DLD1 (cell line): ENCODE data around the gene PRICKLE2.
"Not testable (repeated sequence)": the region's sequence is repeated elsewhere in the genome, so short reads cannot be mapped to it uniquely, and the experiment has no call there.

ENCODE experiments used
- in situ Hi-C: cut with HindIII; loops from 2 replicates; pipeline ENCODE4 v1.10.0; 2017; ENCODE audit warnings: low sequenced_read_pairs

PRICKLE2 gene

DNA sequence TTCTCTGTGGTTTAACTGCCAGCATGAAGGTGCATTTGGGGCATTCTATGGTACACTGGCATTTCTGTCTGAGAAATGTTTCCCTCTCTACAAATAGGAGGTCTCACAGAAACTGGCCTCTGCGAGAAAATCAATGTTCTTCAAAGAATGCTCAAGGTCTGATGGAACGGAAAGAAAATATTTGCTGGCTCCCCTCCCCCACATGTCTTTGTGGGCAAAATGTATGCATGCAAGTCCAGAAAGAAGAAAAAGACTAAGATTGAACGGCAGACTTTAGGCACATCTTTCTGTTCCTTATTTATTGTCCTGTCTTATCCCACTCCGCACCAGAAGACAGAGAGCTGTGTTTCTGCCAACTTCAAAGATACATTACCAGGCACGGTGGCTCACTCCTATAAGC is 118.1 kb downstream of the PRICKLE2 start:
- in situ Hi-C loops = no loop called here

DNA sequence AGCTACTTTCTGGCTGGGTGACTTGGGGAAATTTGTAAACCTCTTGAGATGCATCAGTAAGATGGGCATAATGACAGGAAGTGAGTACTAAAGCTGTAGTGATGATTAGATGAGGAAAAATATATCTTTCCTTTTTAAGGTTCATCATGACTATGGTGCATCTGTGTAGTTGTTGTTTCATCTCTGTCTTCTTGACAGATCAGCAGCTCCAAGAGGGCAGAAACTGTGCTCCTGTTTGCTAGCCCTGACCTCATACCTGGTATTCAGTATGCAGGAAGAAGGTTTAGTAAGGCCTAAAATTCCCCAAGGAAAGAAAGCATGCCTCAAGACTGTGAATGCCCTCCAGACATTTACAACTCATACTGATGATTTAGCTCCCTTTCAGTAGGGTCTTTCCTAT is 119.5 kb downstream of the PRICKLE2 start:
- in situ Hi-C loops = no loop called here

DNA sequence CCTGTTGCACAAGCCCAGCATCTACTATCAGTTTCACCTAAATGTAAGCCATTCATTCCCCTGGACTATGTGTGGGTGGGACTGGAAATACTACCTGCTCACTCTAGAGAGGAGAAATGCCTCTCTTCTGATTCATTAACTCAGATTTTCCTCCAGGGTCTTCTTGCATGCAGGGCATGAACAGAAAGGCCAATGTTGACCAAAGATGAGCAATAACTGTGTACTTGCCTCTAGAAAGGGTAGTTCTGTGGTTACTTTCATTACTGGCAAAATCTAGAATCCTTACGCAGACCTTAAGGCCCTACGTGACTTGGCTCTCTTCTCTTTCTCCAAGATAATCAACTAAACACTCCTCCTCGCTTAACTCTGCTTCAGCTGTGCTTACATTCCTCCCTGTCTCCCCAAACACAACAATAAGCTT is 120.6 kb downstream of the PRICKLE2 start:
- in situ Hi-C loops = no loop called here

DNA sequence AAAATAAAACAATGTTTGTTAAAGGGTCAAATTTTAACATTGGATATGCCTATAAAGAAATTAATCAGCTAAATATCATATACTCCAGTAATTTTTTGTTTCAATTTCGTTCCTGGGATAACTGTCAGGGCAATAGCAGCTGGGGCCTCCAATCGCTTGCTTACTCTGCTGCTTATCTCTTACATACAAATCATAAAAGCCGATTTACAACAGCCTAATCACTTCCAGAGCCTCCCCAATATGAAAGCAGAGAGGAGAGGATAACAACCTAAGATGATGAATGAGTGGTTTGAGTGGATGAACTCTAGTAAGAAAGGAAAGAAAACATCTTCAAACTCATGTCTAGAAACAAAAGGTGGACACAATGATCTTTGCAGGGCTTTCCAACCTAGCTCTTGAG is 121.3 kb downstream of the PRICKLE2 start:
- in situ Hi-C loops = no loop called here

DNA sequence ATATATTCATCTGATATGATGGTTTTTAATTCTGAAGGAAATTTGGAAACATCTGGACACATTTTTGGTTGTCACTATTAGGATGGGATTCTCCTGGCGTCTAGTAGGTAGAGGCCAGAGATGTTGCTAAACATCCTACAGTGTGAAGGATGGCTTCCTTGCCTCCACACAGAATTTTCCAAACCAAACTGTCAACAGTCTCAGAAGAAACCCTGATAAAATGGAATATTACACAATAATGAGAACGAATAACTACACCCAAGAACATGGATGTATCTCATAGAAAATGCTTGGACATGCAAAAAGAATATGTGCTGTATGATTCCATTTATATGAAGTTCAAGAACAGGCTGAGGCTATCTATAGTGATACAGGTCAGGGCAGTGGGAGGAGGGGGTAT is 122.1 kb downstream of the PRICKLE2 start:
- in situ Hi-C loops = no loop called here

DNA sequence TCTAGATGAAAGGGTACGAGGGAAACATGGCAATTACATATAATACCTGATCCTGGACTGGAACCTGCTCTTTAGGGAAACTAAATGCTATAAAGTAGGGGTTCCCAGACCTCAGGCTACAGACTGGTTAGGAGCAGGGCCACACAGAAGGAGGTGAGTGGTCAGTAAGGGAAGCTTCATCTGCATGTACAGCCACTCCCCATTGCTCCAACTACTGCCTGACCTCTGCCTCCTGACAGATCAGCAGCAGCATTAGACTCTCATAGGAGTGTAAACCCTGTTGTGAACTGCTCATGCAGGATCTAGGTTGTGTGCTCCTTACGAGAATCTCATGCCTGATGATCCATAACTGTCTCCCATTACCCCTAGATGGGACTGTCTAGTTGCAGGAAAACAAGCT is 123.1 kb downstream of the PRICKLE2 start:
- in situ Hi-C loops = no loop called here

DNA sequence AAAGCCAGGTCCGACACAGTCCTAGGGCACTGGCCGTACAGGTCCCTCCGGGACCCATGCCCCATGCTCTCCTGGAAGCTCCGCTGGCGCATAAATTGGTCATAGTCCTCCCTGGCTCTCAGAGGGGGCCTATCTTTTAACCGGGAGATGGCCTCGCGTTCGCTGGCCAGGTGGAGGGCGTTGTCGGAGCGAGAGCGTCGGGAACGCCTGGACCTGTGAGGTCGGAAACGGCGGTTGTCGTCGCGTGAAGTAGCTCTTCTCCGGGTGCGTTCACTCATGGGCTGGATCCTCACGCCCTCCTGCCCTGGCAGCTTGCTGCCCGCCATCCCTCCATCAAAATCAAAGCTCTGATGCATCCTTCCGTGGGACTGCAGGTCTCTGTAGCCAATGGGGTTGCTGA is 126.0 kb downstream of the PRICKLE2 start:
- in situ Hi-C loops = no loop called here

DNA sequence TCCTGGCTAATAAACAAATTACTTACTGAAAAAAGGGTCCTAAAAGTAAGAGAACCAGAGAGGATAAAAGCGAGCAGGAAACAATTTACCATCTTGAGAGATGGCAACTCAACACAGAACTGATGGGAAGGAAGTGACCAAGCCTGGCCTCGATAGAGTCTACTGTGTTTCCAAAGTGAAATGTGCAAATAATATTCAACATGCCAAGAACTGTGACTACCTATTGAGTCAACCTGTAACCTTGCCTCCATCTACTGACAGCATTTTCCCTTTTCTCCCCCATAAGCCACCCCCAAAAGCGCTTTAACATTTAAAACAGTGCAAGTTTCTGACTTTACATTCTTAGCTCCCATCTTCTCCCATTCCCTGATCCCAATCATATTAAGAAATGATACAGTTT is 126.6 kb downstream of the PRICKLE2 start:
- in situ Hi-C loops = no loop called here

DNA sequence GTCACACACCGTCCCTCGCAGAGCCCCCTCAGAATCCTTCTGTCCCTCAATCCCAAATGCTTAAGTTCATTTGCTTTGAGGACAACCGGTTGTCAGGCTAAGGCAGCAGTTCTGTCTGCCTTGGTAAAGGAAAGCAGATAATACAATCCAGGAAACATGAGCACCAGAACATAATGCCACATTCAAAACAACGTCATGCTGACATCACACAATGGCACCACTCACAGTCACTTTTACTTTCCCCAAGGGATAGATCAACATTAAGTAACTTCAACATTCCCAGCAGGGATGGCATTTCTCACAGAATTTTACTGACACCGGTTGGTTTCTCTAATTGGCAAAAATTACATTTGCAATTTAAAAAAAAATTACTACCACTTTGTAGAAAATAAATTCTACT is 127.3 kb downstream of the PRICKLE2 start:
- in situ Hi-C loops = no loop called here

DNA sequence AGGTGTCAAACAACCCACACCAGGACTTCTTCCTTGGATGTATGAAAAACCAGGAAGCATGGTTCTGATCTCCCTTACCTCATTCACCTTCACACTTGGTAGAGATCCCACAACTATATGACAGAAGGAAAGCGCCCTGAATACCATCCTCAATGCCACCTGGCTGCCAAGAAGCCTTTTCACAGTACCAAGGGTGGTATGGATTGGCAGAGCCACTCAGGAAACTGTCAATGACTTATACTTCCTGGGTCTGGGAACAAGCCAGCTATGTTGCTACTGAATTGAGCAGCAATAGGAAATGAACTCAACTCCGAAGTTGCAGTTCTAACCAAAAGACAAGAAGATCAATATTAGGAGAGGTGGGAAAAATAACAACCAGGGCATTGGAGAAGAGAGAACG is 129.5 kb downstream of the PRICKLE2 start:
- in situ Hi-C loops = no loop called here

DNA sequence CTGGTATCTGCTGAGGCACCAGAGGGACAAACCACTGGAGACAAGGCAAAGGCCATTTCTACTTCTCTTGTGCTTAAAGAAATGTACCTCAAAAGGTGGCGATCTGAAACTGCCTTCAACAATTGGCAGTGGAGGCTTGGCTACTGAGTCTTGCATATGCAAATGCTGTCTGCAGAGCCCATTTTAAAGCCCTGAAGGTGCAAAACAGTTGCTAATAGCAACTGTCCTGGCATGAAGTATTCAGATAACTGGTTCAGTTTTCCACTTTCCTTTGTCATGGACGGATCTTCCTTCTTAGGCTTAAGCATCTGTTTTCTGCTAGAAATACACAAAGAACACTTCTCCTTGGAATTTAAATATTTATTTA is 130.6 kb downstream of the PRICKLE2 start:
- in situ Hi-C loops = no loop called here

DNA sequence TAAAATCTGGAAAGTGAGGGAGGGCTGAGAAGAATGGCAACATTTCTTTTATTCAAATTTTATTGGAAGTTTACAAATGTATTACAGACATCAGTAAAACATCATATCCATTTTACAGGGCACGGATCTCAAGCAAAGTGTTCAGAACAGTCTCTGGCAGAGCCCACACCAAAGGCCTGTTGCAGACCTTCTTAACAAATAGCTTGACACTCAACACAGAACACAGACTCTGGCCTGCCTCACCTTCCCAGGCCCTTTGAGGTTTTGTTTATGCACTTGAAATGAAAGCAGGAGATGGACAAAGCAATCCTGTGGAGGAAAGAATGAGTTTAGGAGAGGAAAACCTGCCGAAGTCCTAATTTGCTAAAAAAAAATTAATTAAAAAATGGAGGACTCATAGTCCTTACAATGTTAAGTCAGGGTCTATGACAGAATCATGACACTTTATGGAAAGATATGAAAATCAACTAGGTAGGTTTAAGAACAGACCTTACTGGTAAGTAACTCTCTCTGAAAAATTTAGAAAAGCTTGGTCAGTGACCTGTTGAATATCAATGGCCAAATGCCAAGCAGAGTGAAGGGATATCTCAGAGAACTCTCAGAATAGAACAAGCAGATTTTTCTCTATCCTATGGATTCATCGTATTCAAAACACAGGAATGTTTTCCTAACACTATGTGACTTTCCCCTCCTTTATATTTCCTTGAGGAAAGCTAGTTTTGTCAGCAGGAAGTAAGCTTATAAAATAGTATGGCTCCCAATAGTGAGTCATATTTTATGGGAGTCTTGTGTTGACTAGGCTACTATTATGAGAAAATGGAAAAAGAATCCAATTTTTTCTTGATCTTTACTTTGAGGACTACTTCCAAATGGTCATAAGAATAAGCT is 131.2 kb downstream of the PRICKLE2 start:
- in situ Hi-C loops = no loop called here

DNA sequence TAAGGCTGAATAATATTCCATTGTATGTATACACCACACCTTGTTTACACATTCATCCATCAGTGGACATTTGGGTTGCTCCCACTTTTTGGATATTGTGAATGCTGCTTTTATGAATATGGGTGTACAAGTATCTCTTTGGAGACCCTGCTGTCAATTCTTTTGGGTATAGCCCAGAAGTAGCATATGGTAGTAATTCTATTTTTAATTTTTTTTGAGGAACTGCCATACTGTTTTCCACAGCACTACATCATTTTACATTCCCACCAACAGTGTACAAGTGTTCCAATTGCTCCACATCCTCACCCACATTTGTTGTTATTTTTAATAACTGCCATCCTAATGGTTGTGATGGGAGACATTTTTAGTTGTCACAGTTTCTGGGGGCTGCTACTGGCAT is 132.1 kb downstream of the PRICKLE2 start:
- in situ Hi-C loops = no loop called here

DNA sequence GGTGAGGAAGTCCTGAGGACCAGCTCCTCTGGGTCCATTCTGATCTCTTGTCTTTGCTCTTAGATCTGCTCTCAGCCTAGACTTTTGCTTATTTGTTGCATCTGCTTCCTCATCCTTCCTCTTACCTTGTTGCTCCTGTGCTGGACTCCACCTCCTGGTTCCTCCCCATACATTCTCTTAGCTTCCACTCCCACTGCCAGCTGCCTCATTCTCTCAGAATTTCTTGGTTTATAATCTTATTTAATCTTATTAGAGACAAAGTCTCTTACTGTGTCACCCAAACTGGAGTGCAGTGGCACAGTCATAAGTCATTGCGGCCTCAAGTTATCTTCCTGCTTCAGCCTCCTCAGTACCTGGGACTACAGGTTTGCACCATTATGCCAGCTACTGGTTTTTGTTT is 133.8 kb downstream of the PRICKLE2 start:
- in situ Hi-C loops = no loop called here

DNA sequence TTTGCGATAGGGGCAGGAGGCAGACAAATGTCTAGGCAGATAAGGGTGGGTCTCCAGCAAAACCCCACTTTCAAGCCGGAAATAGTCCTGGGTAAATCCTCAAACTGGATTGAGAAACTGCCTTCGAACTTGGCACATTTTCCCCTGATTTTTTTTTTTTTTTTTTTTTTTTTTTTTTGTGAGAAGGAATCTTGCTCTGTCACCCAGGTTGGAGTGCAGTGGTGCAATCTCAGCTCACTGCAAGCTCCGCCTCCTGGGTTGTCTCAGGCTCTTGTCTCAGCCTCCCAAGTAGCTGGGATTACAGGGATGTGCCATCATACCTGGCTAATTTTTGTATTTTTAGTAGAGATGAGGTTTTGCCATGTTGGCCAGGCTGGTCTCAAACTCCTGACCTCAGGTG is 135.9 kb downstream of the PRICKLE2 start:
- in situ Hi-C loops = not testable (repeated sequence)

DNA sequence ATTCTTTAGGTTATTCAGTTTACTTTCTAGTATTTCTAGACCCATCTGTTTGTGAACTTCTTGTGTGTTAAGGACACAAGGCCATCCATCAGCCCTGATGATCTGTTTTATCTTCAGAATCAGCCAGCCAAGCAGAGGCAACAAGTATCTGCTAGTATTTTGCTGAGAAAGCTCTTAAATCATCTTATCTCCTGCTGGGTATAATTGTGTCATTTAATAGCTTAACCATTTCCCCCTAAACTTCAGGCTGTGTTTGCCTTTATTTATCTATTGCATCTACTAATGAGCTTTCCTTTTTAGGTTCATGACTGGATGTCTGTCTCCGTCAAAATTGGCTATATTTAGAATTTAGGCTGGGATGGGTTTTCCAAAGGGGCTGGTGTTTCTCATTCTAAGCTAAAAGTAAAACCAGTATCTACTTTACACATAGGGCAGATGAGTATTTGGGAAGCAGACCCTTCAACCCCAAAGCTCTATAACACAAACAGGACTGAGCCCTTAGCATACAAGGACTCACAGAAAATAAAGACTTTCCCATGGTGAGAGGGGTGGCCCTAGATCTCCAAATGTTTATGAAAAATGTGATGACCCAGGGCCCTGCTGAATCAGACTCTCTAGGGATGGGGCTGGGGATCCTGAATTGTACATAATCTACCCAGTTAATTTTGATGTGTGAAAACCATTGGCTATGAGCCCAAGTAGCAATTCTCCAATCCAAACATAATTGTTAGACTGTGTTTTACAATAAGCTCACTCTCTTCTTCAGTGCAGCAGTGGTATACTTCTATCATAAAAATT is 136.7 kb downstream of the PRICKLE2 start:
- in situ Hi-C loops = no loop called here

DNA sequence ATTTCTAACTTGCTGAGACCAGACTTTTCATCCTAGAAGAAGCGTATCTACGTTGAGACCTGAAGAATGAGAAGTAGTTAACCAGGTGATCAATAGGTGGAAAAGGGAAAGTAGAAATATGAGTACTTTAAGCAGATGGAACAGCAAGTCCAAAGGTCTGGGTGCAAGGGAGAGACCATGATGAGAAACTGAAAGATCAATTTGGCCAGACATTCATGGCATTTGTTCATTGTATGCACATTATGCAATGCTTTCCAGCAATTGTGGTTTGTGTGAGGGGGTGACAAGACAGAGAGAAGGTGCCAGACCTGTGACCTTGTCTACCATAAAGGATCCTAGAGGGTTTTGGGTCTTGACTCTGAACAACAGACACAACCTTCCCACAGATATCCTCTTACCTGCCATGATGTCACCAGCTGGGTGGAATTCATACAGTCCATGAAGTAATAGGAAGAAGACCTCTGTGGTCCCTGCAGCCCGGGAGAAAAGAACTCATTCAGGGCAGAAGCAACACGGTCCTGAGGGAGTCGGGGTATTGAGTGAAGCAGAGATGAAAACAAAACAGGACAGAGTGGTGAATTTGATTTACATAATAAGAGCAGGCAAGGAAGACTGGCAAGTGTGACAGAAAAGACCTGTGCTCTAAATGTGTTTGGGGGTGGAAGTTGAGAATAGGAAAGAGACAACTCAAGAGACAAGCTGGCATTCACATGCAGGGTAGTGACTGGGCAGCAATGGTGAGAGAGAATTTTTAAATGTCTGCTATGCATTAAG is 138.6 kb downstream of the PRICKLE2 start:
- in situ Hi-C loops = no loop called here

DNA sequence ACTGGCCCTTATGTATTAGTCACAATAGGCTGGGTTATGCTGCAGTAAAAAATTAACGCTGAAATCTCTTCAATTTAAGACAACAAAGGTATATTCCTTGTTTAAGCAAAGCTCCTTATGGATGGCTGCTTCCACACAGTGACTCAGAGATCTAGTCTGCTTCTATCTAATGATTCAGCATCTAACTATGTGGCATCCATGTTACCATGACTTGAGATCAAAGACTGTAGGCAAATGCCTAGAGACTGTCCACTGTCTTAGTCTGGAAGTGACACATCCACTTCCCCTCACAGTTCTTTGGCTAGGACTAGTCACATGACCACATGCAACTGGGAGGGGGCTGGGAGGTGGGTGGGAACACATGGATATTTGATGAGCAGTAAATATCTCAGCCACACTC is 140.6 kb downstream of the PRICKLE2 start:
- in situ Hi-C loops = no loop called here

DNA sequence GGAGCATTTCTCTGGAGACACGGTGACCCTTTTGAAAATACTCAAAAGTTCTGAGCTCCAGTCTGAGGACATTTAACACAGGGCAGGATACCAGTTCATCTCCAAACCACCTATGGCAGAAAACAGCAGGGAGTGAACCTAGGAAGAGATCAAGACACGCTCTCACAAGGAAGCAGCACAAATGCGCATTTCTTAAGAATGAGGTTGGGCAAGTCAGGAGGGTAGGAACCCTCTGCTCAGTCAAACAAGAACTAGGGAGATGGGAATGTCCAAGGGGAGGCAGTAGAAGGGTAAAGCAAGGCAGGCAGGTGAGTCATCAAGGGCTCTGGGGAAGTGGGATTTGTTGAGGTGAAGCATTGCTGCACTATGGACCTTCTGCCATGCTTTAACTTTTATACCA is 141.7 kb downstream of the PRICKLE2 start:
- in situ Hi-C loops = no loop called here

DNA sequence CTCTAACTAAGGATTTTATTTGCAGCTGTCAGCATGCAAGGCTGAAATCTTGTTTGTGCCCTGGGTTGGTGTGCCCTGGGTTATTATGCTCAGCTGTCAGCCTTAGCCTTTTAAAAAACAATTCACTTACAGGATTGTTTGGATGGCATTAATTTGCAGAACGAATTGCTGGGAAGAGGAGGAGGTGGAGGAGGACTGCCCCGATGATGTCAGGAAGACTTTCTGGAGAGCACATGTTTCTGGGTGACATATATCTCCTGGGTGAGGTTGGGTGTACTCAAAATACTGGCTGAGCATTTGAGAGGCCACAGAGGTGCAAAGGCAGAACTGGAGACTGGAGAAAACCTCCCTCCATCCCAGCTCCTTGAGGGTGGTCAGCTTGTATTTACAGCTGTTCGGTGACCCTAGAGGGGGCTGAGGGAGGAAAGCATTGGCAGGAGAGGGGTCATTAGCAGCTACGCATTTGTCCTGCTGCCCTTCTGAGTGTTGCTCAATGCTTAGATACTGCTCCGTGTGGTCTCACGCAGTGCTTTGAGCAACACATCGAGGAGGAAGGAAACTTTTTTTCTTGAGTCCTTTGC is 142.2 kb downstream of the PRICKLE2 start:
- in situ Hi-C loops = no loop called here

DNA sequence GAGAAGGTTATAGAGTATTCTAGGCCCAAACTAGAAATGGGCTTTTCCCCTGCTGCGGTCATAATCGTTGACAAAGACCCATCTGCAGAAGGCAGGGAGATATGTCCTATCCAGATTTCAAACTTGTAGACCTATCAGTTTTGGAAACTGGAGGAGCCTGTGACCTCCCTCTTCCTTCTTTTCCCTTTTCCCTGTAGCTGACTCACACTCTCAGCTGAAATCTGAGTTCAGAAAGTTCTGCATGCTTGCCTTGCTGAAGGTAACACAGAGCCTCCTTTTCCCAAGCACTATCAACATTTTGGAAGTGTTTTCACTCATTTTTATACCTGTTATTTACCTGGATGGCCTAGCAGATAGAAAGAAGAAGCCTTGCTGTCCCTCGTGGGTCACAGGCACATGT is 142.9 kb downstream of the PRICKLE2 start:
- in situ Hi-C loops = no loop called here
